Skin of body (tissue), 3 donors: Measurements from ENCODE around the gene ASB16. TPM values are rescaled to one million over a fixed set of nuclear protein-coding genes. Genes with fewer than 3 reads are reported as not detected.

ENCODE experiments used
- DNase-seq: peaks from one replicate; lab custom pipeline; 2025; lab: John Stamatoyannopoulos, UW
- small RNA-seq: library from RNA; depleted of rRNA; stranded (forward); fragments of <200 nt; gene quantifications from one replicate; pipeline ENCODE3, GENCODE V24; 2014; ENCODE audit warnings: low replicate concordance
- total RNA-seq: library from RNA; depleted of rRNA; stranded (reverse); fragments of >200 nt; gene quantifications from one replicate; pipeline ENCODE4 v1.2.3, GENCODE V29; 2014

ASB16 gene
- total RNA-seq, 1 donor from 2014 or later: 0.89 TPM

DNA sequence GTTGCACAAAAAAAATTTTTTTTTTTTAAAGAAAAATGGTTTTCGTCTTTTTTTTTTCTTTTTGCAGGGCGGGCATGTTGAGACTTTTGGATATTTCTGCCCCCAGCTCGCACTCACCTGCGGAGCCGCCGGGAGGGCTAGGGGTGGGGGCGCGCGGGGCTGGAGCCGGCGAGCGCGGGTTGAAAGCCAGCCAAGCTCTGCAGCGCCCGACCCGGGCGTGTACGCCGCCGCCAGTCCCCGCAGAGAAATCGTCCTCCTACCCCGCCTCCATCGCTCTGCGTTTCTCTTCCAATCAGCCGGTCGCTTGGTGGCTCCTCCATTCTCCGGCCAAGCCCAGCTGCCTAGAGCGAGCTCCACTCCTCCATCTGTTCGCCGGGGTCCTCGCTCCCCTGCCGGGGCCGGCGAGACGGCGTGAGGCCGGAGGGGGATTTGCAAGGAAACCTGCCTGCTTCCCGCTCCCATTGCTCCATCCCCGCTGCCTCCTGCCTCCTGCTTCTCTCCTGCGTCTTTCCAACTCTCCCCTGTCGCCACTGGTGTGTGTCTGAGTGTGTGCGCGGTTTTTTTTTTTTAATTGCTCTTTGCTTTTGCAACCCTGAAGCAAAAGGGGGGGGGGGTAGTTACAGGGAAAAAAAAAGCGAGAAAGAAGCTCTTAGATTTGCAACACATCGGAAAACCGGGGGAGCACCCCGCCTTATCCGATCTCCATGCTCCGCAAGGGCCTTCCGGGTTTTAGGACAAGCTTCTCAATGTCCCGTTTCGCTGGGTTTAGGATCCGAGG is 50.8 kb downstream of the ASB16 start:
- peak; percentile 86 for DNase-seq

DNA sequence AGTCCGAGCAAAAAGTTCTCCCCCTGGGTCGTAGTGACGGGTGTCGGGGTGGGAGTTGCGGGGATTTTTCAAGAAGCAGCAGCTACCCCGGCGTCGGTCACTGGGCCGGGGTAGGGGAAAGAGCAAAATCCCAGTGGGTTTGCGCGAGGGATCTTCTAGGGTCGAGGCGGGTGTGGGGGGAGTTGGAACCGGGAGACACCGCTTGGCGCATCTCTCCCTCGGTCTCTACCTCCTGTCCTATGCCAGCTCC is 51.3 kb downstream of the ASB16 start:
- DNase-seq: no peak

- peak; percentile 35 for DNase-seq
Observed at GRCh38 chr17:44222112-44222869, 51.8 kb downstream of the ASB16 start.

- no peak for DNase-seq
Observed at GRCh38 chr17:44223541-44224071, 53.1 kb downstream of the ASB16 start.

Small RNA genes within 50 kb of the gene (small RNA-seq; reads per million reads assigned to genes)
- not detected for gene MIR6782
- gene RNU6-131P: not detected

Other genes starting within 250 kb of the ASB16 start
- not detected for gene PPY, start 228.2 kb upstream of the ASB16 start, total RNA-seq
- gene PYY, start 216.8 kb upstream of the ASB16 start, total RNA-seq: not detected
- 0.49 TPM for gene NAGS, start 166.1 kb upstream of the ASB16 start, total RNA-seq
- gene TMEM101, start 155.7 kb upstream of the ASB16 start, total RNA-seq: 25.9 TPM
- 12.2 TPM for gene LSM12, start 104.0 kb upstream of the ASB16 start, total RNA-seq
- gene G6PC3, start 100.0 kb upstream of the ASB16 start, total RNA-seq: 9.4 TPM
- 55.1 TPM for gene HDAC5, start 47.1 kb upstream of the ASB16 start, total RNA-seq
- gene HROB, start 28.8 kb upstream of the ASB16 start, total RNA-seq: 2.1 TPM
- 16.4 TPM for gene TMUB2, start 16.3 kb downstream of the ASB16 start, total RNA-seq
- 26.2 TPM for gene ATXN7L3, start 29.2 kb downstream of the ASB16 start, total RNA-seq
- gene UBTF, start 49.0 kb downstream of the ASB16 start, total RNA-seq: 52.6 TPM
- gene SLC4A1, start 97.4 kb downstream of the ASB16 start, total RNA-seq: 30.1 TPM
- gene RUNDC3A, start 137.9 kb downstream of the ASB16 start, total RNA-seq: 7.6 TPM
- gene SLC25A39, start 154.1 kb downstream of the ASB16 start, total RNA-seq: 68.0 TPM
- 184 TPM for gene GRN, start 174.6 kb downstream of the ASB16 start, total RNA-seq
- 3.4 TPM for gene FAM171A2, start 193.1 kb downstream of the ASB16 start, total RNA-seq
- 2.4 TPM for gene ITGA2B, start 218.9 kb downstream of the ASB16 start, total RNA-seq